Uterus (tissue), 4 donors: Measurements from ENCODE around the gene C4A. TPM values are rescaled to one million over a fixed set of nuclear protein-coding genes. Genes with fewer than 3 reads are reported as not detected.
A peak's percentile ranks its signal among the peaks of the same experiment; 100 is the strongest.
"Not testable (repeated sequence)": the region's sequence is repeated elsewhere in the genome, so short reads cannot be mapped to it uniquely, and the experiment has no call there.

ENCODE experiments used
- DNase-seq, 2 donors: peaks; one replicate each; pipeline ENCODE4 v3.0.0-alpha.2; 2019 to 2020
- H3K27ac ChIP-seq, 2 donors: fragments of 200-600 bp; sonication (generic); 1 replicate in 1 of 2; 2 replicates in 1 of 2; pipeline ENCODE4 v1.5.1; 2016 to 2018
- H3K27me3 ChIP-seq, 2 donors: fragments of 200-600 bp; sonication (generic); one replicate each; pipeline ENCODE4 v1.5.1; 2018 to 2019; ENCODE audit warnings: control low read depth in 1 of 2
- H3K36me3 ChIP-seq, 2 donors: fragments of 200-600 bp; sonication (generic); one replicate each; pipeline ENCODE4 v1.5.1; 2019; ENCODE audit warnings: control low read depth in 1 of 2
- H3K4me1 ChIP-seq, 2 donors: fragments of 200-600 bp; sonication (generic); one replicate each; pipeline ENCODE4 v1.5.1; 2018 to 2019; ENCODE audit warnings: control low read depth in 1 of 2
- H3K4me3 ChIP-seq, 2 donors: fragments of 200-600 bp; sonication (generic); 1 replicate in 1 of 2; 2 replicates in 1 of 2; pipeline ENCODE4 v1.5.1; 2018 to 2019; ENCODE audit warnings: mild to moderate bottlenecking in 1 of 2
- H3K9me3 ChIP-seq, 2 donors: fragments of 200-600 bp; sonication (generic); one replicate each; pipeline ENCODE4 v1.5.1; 2019; ENCODE audit warnings: control low read depth in 1 of 2
- POLR2A ChIP-seq, 2 donors: fragments of 450-650 bp; IDR thresholded peaks; one replicate each; pipeline ENCODE4 v1.6.1; 2016; ENCODE audit warnings: antibody characterized with exemption in 2 of 2, mild to moderate bottlenecking in 1 of 2, moderate library complexity in 1 of 2
- intact Hi-C: fragments of 100-400 bp; cut with DNase I; formaldehyde crosslinking; loops from one replicate; pipeline ENCODE4 v1.15.1; 2023; ENCODE audit warnings: low total_unique reads
- total RNA-seq, 4 donors: library from RNA; depleted of rRNA in 3 of 4; stranded (reverse); fragments of >200 nt in 3 of 4; gene quantifications; one replicate each; pipeline versions ENCODE4 v1.1.0 to v1.2.4, GENCODE V29; 2014 to 2023
- TF ChIP-seq, protein P1 (sequence below), 4 experiments: fragments of 200-600 bp in 2 of 4; fragments of 450-650 bp in 2 of 4; sonication (generic) in 2 of 4; IDR thresholded peaks; one replicate each; pipeline ENCODE4 v1.5.1; 2016 to 2019; ENCODE audit warnings: antibody characterized with exemption in 4 of 4, mild to moderate bottlenecking in 2 of 4, moderate library complexity in 1 of 4
- donor health status: DM: yes; HTN: yes; CAD: no.

Gene C4A
- total RNA-seq, 4 donors from 2014 or later: 3.8 to 100 (median 32.3) TPM

GRCh38 chr6:31970604-31971271, 11.1 kb upstream of the C4A start:
- no peak for TF ChIP-seq POLR2A (IDR thresholded peaks at IDR 0.05)
- TF ChIP-seq, protein P1, sequence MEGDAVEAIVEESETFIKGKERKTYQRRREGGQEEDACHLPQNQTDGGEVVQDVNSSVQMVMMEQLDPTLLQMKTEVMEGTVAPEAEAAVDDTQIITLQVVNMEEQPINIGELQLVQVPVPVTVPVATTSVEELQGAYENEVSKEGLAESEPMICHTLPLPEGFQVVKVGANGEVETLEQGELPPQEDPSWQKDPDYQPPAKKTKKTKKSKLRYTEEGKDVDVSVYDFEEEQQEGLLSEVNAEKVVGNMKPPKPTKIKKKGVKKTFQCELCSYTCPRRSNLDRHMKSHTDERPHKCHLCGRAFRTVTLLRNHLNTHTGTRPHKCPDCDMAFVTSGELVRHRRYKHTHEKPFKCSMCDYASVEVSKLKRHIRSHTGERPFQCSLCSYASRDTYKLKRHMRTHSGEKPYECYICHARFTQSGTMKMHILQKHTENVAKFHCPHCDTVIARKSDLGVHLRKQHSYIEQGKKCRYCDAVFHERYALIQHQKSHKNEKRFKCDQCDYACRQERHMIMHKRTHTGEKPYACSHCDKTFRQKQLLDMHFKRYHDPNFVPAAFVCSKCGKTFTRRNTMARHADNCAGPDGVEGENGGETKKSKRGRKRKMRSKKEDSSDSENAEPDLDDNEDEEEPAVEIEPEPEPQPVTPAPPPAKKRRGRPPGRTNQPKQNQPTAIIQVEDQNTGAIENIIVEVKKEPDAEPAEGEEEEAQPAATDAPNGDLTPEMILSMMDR (IDR thresholded peaks at IDR 0.05): no peak
- Histone ChIP-seq H3K36me3 (no peaks in the 10 kb centered on the region), H3K9me3 (no peaks in the 10 kb centered on the region), H3K27ac (peak overlapping the region; percentile 93 to 94), H3K4me3 (peak overlapping the region; percentile 49 to 72), H3K27me3 (no peaks in the 10 kb centered on the region), H3K4me1 (peaks cover 0 to 5% of the 10 kb centered on the region in 2 donors)
- no peak for DNase-seq
- intact Hi-C loops: no loop called here

- no peaks in the 10 kb centered on the region for H3K27me3 ChIP-seq
- intact Hi-C loops: no loop called here
- peak overlapping the region; percentile 49 to 72 for H3K4me3 ChIP-seq
- peak in 1 of 2 donors; percentile 40 for DNase-seq
- peaks cover 0 to 5% of the 10 kb centered on the region in 2 donors for H3K4me1 ChIP-seq
- no peaks in the 10 kb centered on the region for H3K9me3 ChIP-seq
- H3K36me3 ChIP-seq: no peaks in the 10 kb centered on the region
- TF ChIP-seq, protein P1 (IDR thresholded peaks at IDR 0.05): no peak
- TF ChIP-seq POLR2A (IDR thresholded peaks at IDR 0.05): no peak
- peak overlapping the region; percentile 93 to 94 for H3K27ac ChIP-seq
These were observed 10.4 kb upstream of the C4A start for GRCh38 chr6:31971279-31971992.

GRCh38 chr6:31971993-31972708, 9.7 kb upstream of the C4A start, which contains the start of gene DXO:
TSS of gene DXO (minus strand) at chr6:31972138. CDS start at chr6:31971675, 463 bp downstream.
- Histone ChIP-seq H3K36me3 (no peaks in the 10 kb centered on the region), H3K4me1 (peaks cover 0 to 5% of the 10 kb centered on the region in 2 donors), H3K27ac (peak within 1 kb of the TSS; percentile 93 to 94), H3K27me3 (no peaks in the 10 kb centered on the region), H3K4me3 (peak within 1 kb of the TSS; percentile 49 to 72), H3K9me3 (no peaks in the 10 kb centered on the region)
- TF ChIP-seq POLR2A (IDR thresholded peaks at IDR 0.05): peak; percentile 41 to 66
- TF ChIP-seq, protein P1 (IDR thresholded peaks at IDR 0.05): peak in 2 of 4 experiments; percentile 3 to 23
- peak; percentile 95 to 98 for DNase-seq
- intact Hi-C loops: no loop called here

- intact Hi-C loops: no loop called here
- H3K27ac ChIP-seq: peak overlapping the region; percentile 93 to 94
- peak overlapping the region; percentile 49 to 72 for H3K4me3 ChIP-seq
- no peak for TF ChIP-seq POLR2A (IDR thresholded peaks at IDR 0.05)
- TF ChIP-seq, protein P1 (IDR thresholded peaks at IDR 0.05): no peak
- no peaks in the 10 kb centered on the region for H3K9me3 ChIP-seq
- peaks cover 0 to 5% of the 10 kb centered on the region in 2 donors for H3K4me1 ChIP-seq
- no peaks in the 10 kb centered on the region for H3K27me3 ChIP-seq
- H3K36me3 ChIP-seq: no peaks in the 10 kb centered on the region
- no peak for DNase-seq
These were observed 9.0 kb upstream of the C4A start for GRCh38 chr6:31972709-31973350.

GRCh38 chr6:31976065-31976464, 5.8 kb upstream of the C4A start:
- intact Hi-C loops, H3K36me3 ChIP-seq, H3K27me3 ChIP-seq, H3K4me1 ChIP-seq, DNase-seq, H3K9me3 ChIP-seq, H3K4me3 ChIP-seq, H3K27ac ChIP-seq: not testable (repeated sequence)
